Neuron (in vitro differentiated cells): ENCODE measurements around the gene BDH1.
"Not testable (repeated sequence)": the region's sequence is repeated elsewhere in the genome, so short reads cannot be mapped to it uniquely, and the experiment has no call there.

ENCODE experiments used
- H2AFZ ChIP-seq: one replicate; pipeline ENCODE4 v1.6.1; 2013; ENCODE audit warnings: low read depth, mild to moderate bottlenecking, inconsistent platforms, low read length, moderate library complexity
- H3K27me3 ChIP-seq: one replicate; pipeline ENCODE4 v1.6.1; 2013; ENCODE audit warnings: low read length; ENCODE audit not compliant: insufficient read depth
- H3K36me3 ChIP-seq: one replicate; pipeline ENCODE4 v1.6.1; 2013; ENCODE audit warnings: low read length; ENCODE audit not compliant: insufficient read depth
- H3K4me1 ChIP-seq: one replicate; pipeline ENCODE4 v1.6.1; 2013; ENCODE audit warnings: low read length; ENCODE audit not compliant: insufficient read depth
- H3K4me3 ChIP-seq: 2 replicates; pipeline ENCODE4 v1.5.1; 2013; ENCODE audit warnings: mild to moderate bottlenecking, low read length, moderate library complexity
- H3K9me3 ChIP-seq: one replicate; pipeline ENCODE4 v1.6.1; 2013; ENCODE audit warnings: low read length

BDH1 gene

GRCh38 chr3:197555281-197556261 is at the start of gene BDH1:
TSS of gene BDH1 (minus strand) at chr3:197555968. CDS start at chr3:197546443, 9,525 bp downstream.
- H3K4me3 ChIP-seq: peak within 1 kb of the TSS; percentile 78
- H2AFZ ChIP-seq: peak within 1 kb of the TSS; percentile 67
- peaks cover 3% of the 10 kb centered on the region for H3K4me1 ChIP-seq
- H3K36me3 ChIP-seq: no peaks in the 10 kb centered on the region
- H3K9me3 ChIP-seq: peaks cover 2% of the 10 kb centered on the region
- peaks cover 10% of the 10 kb centered on the region for H3K27me3 ChIP-seq

GRCh38 chr3:197603317-197603933 is 47.7 kb upstream of the BDH1 start:
- Histone ChIP-seq H3K36me3 (peaks cover 51% of the 10 kb centered on the region), H3K4me3 (no peak overlapping the region), H2AFZ (no peak overlapping the region), H3K27me3 (no peaks in the 10 kb centered on the region), H3K4me1 (peaks cover 5% of the 10 kb centered on the region), H3K9me3 (peaks cover 11% of the 10 kb centered on the region)

- not testable (repeated sequence) for H3K9me3 ChIP-seq
Measured at GRCh38 chr3:197602351-197602750, 46.6 kb upstream of the BDH1 start.

GRCh38 chr3:197601566-197601840 is 45.7 kb upstream of the BDH1 start:
- not testable (repeated sequence) for H3K27me3 ChIP-seq, H3K9me3 ChIP-seq, H3K4me1 ChIP-seq, H3K4me3 ChIP-seq, H2AFZ ChIP-seq
- H3K36me3 ChIP-seq: peaks cover 32% of the 10 kb centered on the region

More at GRCh38 chr3:197602351-197602750, 46.6 kb upstream of the BDH1 start:
- not testable (repeated sequence) for H3K27me3 ChIP-seq, H2AFZ ChIP-seq, H3K4me1 ChIP-seq, H3K4me3 ChIP-seq
- peaks cover 40% of the 10 kb centered on the region for H3K36me3 ChIP-seq

GRCh38 chr3:197600796-197601565 is 45.2 kb upstream of the BDH1 start:
- Histone ChIP-seq H3K36me3 (peaks cover 27% of the 10 kb centered on the region), H3K9me3 (peaks cover 10% of the 10 kb centered on the region), H3K4me3 (no peak overlapping the region), H2AFZ (no peak overlapping the region), H3K4me1 (peaks cover 5% of the 10 kb centered on the region), H3K27me3 (no peaks in the 10 kb centered on the region)

- Histone ChIP-seq H3K4me3 (no peak overlapping the region), H3K9me3 (peaks cover 9% of the 10 kb centered on the region), H2AFZ (no peak overlapping the region), H3K27me3 (no peaks in the 10 kb centered on the region), H3K4me1 (peaks cover 5% of the 10 kb centered on the region), H3K36me3 (peaks cover 19% of the 10 kb centered on the region)
Measured at GRCh38 chr3:197599089-197599765, 43.5 kb upstream of the BDH1 start.

GRCh38 chr3:197598404-197598980 is 42.7 kb upstream of the BDH1 start:
- Histone ChIP-seq H3K27me3 (no peaks in the 10 kb centered on the region), H3K36me3 (peaks cover 12% of the 10 kb centered on the region), H3K9me3 (peaks cover 3% of the 10 kb centered on the region), H3K4me3 (no peak overlapping the region), H3K4me1 (peaks cover 5% of the 10 kb centered on the region), H2AFZ (no peak overlapping the region)

- Histone ChIP-seq H3K4me3 (no peak overlapping the region), H3K9me3 (no peaks in the 10 kb centered on the region), H2AFZ (no peak overlapping the region), H3K27me3 (no peaks in the 10 kb centered on the region), H3K4me1 (peaks cover 5% of the 10 kb centered on the region), H3K36me3 (peaks cover 8% of the 10 kb centered on the region)
Measured at GRCh38 chr3:197597335-197597734, 41.6 kb upstream of the BDH1 start.

- Histone ChIP-seq H3K4me3 (no peak overlapping the region), H3K9me3 (no peaks in the 10 kb centered on the region), H2AFZ (no peak overlapping the region)
Measured at GRCh38 chr3:197595470-197596185, 39.9 kb upstream of the BDH1 start.

GRCh38 chr3:197593046-197593380 is 37.2 kb upstream of the BDH1 start:
- no peaks in the 10 kb centered on the region for H3K27me3 ChIP-seq
- no peaks in the 10 kb centered on the region for H3K9me3 ChIP-seq
- H3K4me1 ChIP-seq: no peaks in the 10 kb centered on the region
- H2AFZ ChIP-seq: no peak overlapping the region
- H3K36me3 ChIP-seq: no peaks in the 10 kb centered on the region
- no peak overlapping the region for H3K4me3 ChIP-seq

More at GRCh38 chr3:197595470-197596185, 39.9 kb upstream of the BDH1 start:
- H3K4me1 ChIP-seq: peaks cover 5% of the 10 kb centered on the region
- peaks cover 1% of the 10 kb centered on the region for H3K36me3 ChIP-seq
- H3K27me3 ChIP-seq: no peaks in the 10 kb centered on the region

GRCh38 chr3:197592361-197593045 is 36.7 kb upstream of the BDH1 start:
- H3K9me3 ChIP-seq: no peaks in the 10 kb centered on the region
- H3K36me3 ChIP-seq: no peaks in the 10 kb centered on the region
- no peak overlapping the region for H3K4me3 ChIP-seq
- H3K27me3 ChIP-seq: no peaks in the 10 kb centered on the region
- no peaks in the 10 kb centered on the region for H3K4me1 ChIP-seq
- H2AFZ ChIP-seq: no peak overlapping the region
